Urinary bladder (tissue), 4 donors: ENCODE measurements around the gene PARP6. TPM values are rescaled to one million over a fixed set of nuclear protein-coding genes. Genes with fewer than 3 reads are reported as not detected.

Experiments used
- DNase-seq: peaks from one replicate; pipeline ENCODE4 v3.0.0-alpha.2; 2015; ENCODE audit errors: extremely low spot score
- H3K27ac ChIP-seq: one replicate; pipeline ENCODE4 v1.5.1; 2013; ENCODE audit warnings: low read depth, mild to moderate bottlenecking, moderate library complexity
- H3K36me3 ChIP-seq: one replicate; pipeline ENCODE4 v1.6.1; 2013; ENCODE audit warnings: mild to moderate bottlenecking, moderate library complexity; ENCODE audit not compliant: insufficient read depth
- H3K4me1 ChIP-seq: one replicate; pipeline ENCODE4 v1.6.1; 2013; ENCODE audit warnings: mild to moderate bottlenecking, moderate library complexity; ENCODE audit not compliant: insufficient read depth
- H3K4me3 ChIP-seq: one replicate; pipeline ENCODE4 v1.5.1; 2013; ENCODE audit warnings: low read depth, low read length
- WGBS: extraction: QIAGEN DNeasy Blood & Tissue Kit; methylation state at CpG from one replicate; pipeline ENCODE4 v1.1.7; 2013; 5-methylcytosine and 5-hydroxymethylcytosine counted together
- polyA plus RNA-seq: library from polyadenylated mRNA; stranded (reverse); fragments of 200-250 nt; gene quantifications from one replicate; pipeline ENCODE4 v1.2.3, GENCODE V29; 2013
- total RNA-seq: library from RNA; depleted of rRNA; stranded (reverse); fragments of >200 nt; gene quantifications from one replicate; pipeline ENCODE4 v1.2.3, GENCODE V29; 2014
- donor health status: healthy with polysubstance abuse.
- donor health status: healthy.

PARP6 gene
- total RNA-seq, result 33.7 TPM
- polyA plus RNA-seq, result 41.6 TPM

GRCh38 chr15:72272213-72272996 lies at the start of gene PARP6:
PARP6 (minus strand) TSS chr15:72272554; CDS start chr15:72267477, 5,077 bp downstream.
- peak within 1 kb of the TSS; percentile 77 for H3K4me3 ChIP-seq
- peak; percentile 94 for DNase-seq
- WGBS, result under 1% methylated on average over 82 of the region's 82 CpGs

GRCh38 chr15:72319985-72320671 lies 47.8 kb upstream of the PARP6 start, which contains the start of gene CELF6:
CELF6 (minus strand) TSS chr15:72320157; CDS start chr15:72319874, 283 bp downstream.
- WGBS, result under 1% methylated on average over 58 of the region's 58 CpGs

More at GRCh38 chr15:72272213-72272996, at the start of gene PARP6:
- H3K27ac ChIP-seq, result peak within 1 kb of the TSS; percentile 86
- no peaks in the 10 kb centered on the region for H3K4me1 ChIP-seq
- H3K36me3 ChIP-seq, result no peaks in the 10 kb centered on the region

GRCh38 chr15:72319360-72319984 lies 47.1 kb upstream of the PARP6 start:
- H3K4me3 ChIP-seq, result peak overlapping the region; percentile 43
- H3K27ac ChIP-seq, result no peak overlapping the region
- H3K4me1 ChIP-seq, result no peaks in the 10 kb centered on the region
- no peaks in the 10 kb centered on the region for H3K36me3 ChIP-seq
- DNase-seq, result no peak
- 4% methylated on average over 48 of the region's 48 CpGs for WGBS

More at GRCh38 chr15:72319985-72320671, 47.8 kb upstream of the PARP6 start, which contains the start of gene CELF6:
- Histone ChIP-seq H3K4me3 (peak within 1 kb of the TSS; percentile 43), H3K36me3 (no peaks in the 10 kb centered on the region), H3K27ac (no peak within 1 kb of the TSS), H3K4me1 (no peaks in the 10 kb centered on the region)
- DNase-seq, result peak; percentile 64

- H3K4me3 ChIP-seq, result no peak overlapping the region
- DNase-seq, result no peak
Measured at GRCh38 chr15:72318408-72318942, 46.1 kb upstream of the PARP6 start.

GRCh38 chr15:72315706-72316370 lies 43.5 kb upstream of the PARP6 start:
- no peak overlapping the region for H3K27ac ChIP-seq
- no peak overlapping the region for H3K4me3 ChIP-seq
- WGBS, result 68% methylated on average over 6 of the region's 6 CpGs
- H3K4me1 ChIP-seq, result no peaks in the 10 kb centered on the region
- DNase-seq, result no peak
- H3K36me3 ChIP-seq, result no peaks in the 10 kb centered on the region

More at GRCh38 chr15:72318408-72318942, 46.1 kb upstream of the PARP6 start:
- H3K4me1 ChIP-seq, result no peaks in the 10 kb centered on the region
- H3K27ac ChIP-seq, result no peak overlapping the region
- WGBS, result 44% methylated on average over 2 of the region's 2 CpGs
- no peaks in the 10 kb centered on the region for H3K36me3 ChIP-seq

GRCh38 chr15:72313881-72314280 lies 41.5 kb upstream of the PARP6 start:
- no peaks in the 10 kb centered on the region for H3K36me3 ChIP-seq
- H3K4me3 ChIP-seq, result no peak overlapping the region
- no peak for DNase-seq
- H3K27ac ChIP-seq, result no peak overlapping the region
- 88% methylated on average over 2 of the region's 2 CpGs for WGBS
- H3K4me1 ChIP-seq, result no peaks in the 10 kb centered on the region

GRCh38 chr15:72313448-72313840 lies 41.1 kb upstream of the PARP6 start:
- DNase-seq, result no peak
- H3K36me3 ChIP-seq, result no peaks in the 10 kb centered on the region
- no peak overlapping the region for H3K27ac ChIP-seq
- no peak overlapping the region for H3K4me3 ChIP-seq
- no peaks in the 10 kb centered on the region for H3K4me1 ChIP-seq
- 81% methylated on average over 2 of the region's 2 CpGs for WGBS

- Histone ChIP-seq H3K27ac (no peak overlapping the region), H3K4me3 (no peak overlapping the region), H3K36me3 (no peaks in the 10 kb centered on the region), H3K4me1 (no peaks in the 10 kb centered on the region)
- DNase-seq, result no peak
- WGBS, result 52% methylated on average over 2 of the region's 2 CpGs
Measured at GRCh38 chr15:72312605-72313447, 40.5 kb upstream of the PARP6 start.

- 67% methylated on average over 5 of the region's 5 CpGs for WGBS
- no peaks in the 10 kb centered on the region for H3K4me1 ChIP-seq
- H3K4me3 ChIP-seq, result no peak overlapping the region
- no peak for DNase-seq
- no peak overlapping the region for H3K27ac ChIP-seq
- H3K36me3 ChIP-seq, result no peaks in the 10 kb centered on the region
Measured at GRCh38 chr15:72307026-72307425, 34.7 kb upstream of the PARP6 start.

- WGBS, result 55% methylated on average over 10 of the region's 10 CpGs
- no peaks in the 10 kb centered on the region for H3K4me1 ChIP-seq
- H3K27ac ChIP-seq, result no peak overlapping the region
- no peak for DNase-seq
- H3K36me3 ChIP-seq, result no peaks in the 10 kb centered on the region
- no peak overlapping the region for H3K4me3 ChIP-seq
Measured at GRCh38 chr15:72306211-72306785, 33.9 kb upstream of the PARP6 start.

- Histone ChIP-seq H3K27ac (no peak overlapping the region), H3K4me3 (no peak overlapping the region), H3K4me1 (no peaks in the 10 kb centered on the region), H3K36me3 (no peaks in the 10 kb centered on the region)
- 91% methylated on average over 7 of the region's 7 CpGs for WGBS
- no peak for DNase-seq
Measured at GRCh38 chr15:72304596-72304995, 32.2 kb upstream of the PARP6 start.

- H3K36me3 ChIP-seq, result no peaks in the 10 kb centered on the region
- H3K27ac ChIP-seq, result no peak overlapping the region
- no peak overlapping the region for H3K4me3 ChIP-seq
- no peak for DNase-seq
- 55% methylated on average over 1 of the region's 1 CpG for WGBS
- H3K4me1 ChIP-seq, result no peaks in the 10 kb centered on the region
Measured at GRCh38 chr15:72302955-72303354, 30.6 kb upstream of the PARP6 start.
